Globus pallidus (tissue), 1 donor: Measurements from ENCODE around the gene C20orf204.

Source experiments
- DNase-seq: peaks from one replicate; pipeline ENCODE4 v3.0.0-alpha.2; 2015; ENCODE audit warnings: low spot score

The C20orf204 gene

GRCh38 chr20:64072498-64073063, 36.6 kb downstream of the C20orf204 start:
- DNase-seq, result no peak

- no peak for DNase-seq
Measured at GRCh38 chr20:64073476-64074183, 37.6 kb downstream of the C20orf204 start.

GRCh38 chr20:64074184-64074789, 38.3 kb downstream of the C20orf204 start:
- DNase-seq, result no peak

DNA sequence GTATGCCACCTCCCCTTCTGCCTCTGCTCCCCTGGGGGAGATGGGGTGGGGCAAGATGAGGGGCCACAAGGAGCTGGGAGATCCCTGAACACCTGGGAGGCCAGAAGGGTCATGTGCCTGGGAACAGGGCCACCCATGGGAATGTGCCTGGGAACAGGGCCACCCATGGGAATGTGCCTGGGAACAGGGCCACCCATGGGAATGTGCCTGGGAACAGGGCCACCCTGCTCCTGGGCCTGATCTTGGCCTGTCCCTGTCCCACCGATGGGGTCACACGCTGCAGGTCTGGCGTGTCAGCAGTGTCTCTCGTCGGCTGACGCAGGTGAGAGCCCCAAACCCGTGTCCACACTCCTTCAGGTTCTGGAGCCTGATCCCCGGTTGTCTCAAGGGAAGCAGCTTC, 39.0 kb downstream of the C20orf204 start:
- DNase-seq, result no peak

DNA sequence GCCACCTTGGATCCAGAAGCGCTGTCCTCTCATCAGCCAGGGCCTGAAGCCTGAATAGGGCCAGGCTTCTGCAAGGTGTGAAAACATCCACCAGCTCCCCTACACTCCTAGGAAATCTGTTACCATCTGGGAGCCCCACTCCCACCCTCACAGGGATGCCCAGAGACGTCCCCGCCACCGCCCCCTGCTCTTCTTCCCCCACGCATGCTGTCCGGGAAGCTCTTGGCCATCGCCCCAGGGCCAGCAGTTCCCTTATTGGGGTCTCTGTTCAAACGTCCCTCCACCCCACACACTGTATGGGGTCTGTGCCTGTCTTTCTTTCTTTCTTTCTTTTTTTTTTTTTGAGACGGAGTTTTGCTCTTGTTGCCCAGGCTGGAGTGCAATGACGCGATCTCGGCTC, 39.6 kb downstream of the C20orf204 start:
- DNase-seq, result no peak

DNA sequence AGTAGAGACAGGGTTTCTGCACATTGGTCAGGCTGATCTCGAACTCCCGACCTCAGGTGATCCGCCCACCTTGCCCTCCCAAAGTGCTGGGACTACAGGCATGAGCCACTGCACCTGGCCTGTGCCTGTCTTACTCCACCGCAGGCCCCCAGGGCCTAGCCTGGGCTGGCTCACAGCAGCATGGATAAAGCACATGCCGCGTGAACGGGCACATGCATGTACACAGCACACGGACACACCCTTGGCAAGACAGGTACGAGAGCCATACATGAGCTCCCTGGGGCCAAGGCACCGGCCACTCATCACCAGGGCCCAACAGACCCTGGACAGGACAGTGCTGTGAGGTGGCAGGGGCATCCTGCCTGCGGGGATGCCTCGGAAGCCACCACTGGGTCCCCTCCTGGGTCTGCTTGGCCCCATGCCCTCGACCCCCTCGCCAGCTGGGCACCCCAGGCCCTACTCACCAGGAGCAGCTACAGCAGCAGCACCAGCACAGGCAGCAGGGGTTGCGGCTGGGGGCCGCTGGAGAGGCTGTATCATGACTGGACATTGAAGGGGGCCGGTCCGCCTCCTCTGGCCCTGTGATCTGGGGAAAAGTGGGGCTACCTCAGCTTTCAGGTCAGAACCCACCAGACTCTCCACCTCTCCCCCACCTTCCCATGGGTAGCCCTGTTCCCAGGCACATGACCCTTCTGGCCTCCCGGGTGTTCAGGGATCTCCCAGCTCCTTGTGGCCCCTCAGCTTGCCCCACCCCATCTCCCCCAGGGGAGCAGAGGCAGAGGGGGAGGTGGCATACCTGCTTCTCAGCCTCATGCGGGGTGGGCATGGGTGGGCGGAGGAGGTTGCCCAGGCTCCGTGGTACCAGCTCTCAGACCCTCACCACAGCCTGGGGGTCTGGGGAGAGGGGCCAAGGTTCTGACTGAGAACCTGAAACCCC, 40.3 kb downstream of the C20orf204 start:
- DNase-seq, result no peak

DNA sequence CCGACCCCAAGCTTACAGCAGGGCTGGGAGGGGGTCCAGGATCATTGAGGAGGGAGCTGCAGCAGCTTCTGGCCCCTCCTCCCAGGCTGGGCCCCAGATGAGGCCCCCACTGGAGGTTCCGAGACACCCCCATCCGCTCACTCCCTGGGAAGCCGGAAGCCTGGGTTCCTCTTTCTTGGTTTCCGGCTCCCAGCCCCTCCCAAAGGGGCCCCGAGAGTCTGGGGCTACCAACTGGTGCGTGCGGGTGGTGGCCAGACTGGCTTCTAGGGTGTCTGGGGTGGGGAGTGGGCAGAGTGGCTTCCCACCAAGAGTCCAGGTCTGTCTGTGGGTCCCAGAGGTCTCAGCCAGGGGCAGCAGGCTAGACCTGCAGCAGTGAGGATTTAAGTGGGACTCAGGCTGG, 41.1 kb downstream of the C20orf204 start:
- peak; percentile 33 for DNase-seq

- DNase-seq, result no peak
Measured at GRCh38 chr20:64077541-64077875, 41.5 kb downstream of the C20orf204 start.

DNA sequence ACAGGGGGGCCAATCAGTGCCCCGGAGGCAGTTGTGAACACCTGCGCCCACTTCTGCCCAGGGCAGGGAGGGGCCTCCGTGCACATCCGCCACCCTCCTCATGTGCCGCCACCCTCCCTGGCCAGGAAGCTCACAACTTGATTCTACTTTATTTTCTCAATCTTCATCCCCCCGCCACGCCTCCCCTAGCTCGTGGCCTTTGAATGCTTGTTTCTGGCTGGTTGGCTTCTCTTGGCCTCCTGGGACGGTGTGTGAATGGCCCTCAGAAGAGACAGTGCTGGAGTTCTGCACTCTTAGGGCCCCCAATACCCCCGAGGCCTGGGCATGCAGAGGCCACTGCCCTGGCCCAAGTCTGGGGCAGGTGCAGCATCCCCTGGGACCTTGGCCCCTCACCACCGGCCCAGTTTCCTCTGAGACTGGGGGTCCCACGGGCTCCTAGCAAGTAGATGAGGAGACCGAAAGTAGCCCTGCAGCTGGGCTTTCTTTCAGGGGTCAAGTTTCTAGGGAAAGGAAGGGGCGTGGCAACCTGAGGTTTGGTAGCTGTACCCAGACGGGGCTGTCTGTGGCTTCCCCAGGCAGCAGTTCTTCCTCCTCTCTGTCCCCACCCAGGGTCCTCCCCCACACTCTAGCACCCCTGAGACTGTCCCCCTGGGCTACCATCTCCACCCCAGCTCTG, 42.0 kb downstream of the C20orf204 start:
- no peak for DNase-seq

- DNase-seq, result no peak
Measured at GRCh38 chr20:64078934-64079272, 42.9 kb downstream of the C20orf204 start.

GRCh38 chr20:64079273-64080012, 43.5 kb downstream of the C20orf204 start, which contains the start of gene RGS19:
RGS19 (minus strand) TSS chr20:64079518; CDS start chr20:64076886, 2,632 bp downstream.
- DNase-seq, result peak; percentile 45

DNA sequence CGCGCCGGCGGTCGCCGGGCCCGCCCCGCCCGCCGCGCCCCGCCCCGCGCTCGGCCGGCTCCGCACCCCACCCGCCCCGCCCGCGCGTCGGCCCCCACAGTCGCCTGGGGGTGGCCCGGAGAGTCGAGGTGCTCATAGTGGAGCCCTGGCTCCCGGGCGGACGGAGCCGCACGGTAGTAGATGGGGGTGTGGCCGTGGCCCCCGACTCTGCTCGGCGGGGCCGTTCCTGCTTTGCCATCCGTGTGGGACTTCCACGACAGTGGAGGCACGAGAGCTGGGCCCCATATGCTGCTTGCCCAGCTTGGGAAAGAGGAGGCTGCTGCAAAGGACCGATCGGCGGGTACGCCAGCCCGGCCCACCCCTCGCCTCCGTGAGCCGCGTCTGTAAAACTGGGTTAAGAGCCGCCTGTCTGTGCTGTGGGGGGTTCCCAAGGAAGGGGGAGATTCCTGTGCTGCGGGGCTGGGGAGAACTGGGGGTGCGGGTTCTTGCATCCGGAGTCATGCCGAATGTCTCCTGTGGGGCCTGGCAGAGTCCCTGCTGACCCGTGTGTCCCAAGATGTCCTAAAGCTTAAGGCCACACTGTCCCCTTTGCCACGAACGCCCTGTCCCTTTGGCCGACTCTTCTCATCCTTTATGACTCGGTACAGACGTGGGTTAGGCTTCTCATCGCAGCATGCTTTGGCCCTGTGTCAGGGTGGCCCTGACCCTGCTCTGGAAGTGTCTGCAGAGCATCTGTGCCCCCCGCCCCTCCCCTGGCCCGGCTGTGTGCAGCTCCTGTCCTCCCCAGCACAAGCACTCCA, 44.2 kb downstream of the C20orf204 start, which contains the start of gene OPRL1:
Gene OPRL1 (plus strand): TSS at position 70 of the 800 bp plus-strand sequence. CDS start 12,639 bp downstream, outside the sequence.
- DNase-seq, result no peak

DNA sequence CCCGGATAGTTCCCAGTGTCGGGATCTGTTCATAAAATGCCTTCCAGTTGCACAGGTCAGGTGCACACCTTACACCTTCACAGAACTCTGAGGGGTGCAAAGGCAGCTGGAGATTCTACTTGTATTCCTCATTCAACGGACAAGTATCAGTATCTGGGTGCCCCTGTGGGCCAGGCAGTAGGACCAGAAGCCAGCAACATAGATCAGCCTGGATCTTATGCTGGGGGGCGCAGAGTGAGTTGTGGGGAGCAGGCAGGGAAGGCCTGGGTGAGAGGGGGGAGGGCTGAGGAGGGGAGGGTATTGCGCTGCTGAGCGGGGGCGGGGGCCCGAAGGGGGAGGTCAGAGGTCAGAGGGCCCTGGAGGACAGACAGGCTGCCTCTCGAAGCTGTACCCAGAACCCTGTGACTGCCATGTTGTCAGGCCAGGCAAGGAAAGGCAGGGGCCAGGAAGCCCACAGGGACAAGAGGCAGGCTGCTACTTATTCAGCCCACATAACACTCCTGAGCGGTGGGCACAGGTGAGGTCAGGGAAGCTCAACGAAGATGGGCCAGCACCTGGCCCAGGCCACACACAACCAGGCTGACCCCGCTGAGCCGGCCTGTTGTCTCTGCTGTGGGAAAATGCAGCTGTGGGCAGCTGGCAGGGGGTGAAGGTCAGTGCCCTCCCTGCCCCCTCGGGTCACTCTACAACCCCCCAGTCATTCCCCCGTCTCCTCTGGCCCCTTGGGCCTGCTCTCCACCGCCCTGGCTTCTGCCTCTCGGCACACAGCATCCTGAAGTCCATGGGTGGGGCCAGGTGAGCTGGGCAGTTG, 45.0 kb downstream of the C20orf204 start:
- no peak for DNase-seq

DNA sequence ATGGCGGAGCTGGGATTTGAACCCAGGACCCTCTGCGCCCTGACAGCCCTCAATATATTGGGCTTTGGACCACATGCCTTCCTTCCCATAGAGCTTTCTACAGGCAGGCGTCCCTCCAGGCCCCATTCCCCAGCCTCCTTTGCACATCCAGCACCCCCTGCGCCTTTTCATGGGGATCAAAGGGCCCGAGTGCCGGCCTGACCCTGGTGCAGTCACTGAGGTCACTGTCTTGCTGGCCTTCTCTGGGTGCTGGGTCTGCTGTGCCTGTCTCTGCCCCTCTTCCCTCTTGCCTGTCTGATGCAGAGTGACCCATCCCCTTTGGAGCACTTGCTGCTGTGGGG, 45.6 kb downstream of the C20orf204 start:
- no peak for DNase-seq

DNA sequence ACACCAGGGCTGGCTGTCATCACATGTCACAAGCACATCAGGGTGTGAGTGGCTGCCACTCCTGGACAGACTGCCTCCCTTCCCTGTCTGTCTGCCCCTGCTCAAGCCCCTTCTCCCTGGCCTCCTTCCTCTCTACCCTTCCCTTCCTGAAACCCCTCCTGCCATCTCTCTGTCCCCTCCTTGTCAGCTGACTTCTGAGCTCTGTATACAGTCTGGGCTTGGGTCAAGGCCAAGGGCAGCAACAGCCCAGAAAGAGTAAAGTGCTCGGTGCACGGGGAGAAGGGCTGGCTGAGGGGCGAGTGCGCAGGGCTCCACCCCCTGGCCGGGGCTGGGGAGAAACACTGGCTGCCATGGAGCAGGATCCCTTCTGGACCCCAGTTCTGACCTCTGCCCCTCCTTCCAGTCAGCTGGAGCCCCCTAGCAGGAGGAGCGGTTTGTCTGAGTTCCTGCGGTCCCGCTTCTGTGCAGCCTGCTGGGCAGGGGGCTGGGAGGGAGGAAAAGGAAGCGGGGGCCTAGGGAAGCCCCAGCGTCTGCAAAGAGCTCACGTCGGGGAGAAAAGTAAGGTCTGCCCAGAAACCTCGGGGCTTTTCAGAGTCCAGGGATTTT, 46.2 kb downstream of the C20orf204 start:
- DNase-seq, result no peak

DNA sequence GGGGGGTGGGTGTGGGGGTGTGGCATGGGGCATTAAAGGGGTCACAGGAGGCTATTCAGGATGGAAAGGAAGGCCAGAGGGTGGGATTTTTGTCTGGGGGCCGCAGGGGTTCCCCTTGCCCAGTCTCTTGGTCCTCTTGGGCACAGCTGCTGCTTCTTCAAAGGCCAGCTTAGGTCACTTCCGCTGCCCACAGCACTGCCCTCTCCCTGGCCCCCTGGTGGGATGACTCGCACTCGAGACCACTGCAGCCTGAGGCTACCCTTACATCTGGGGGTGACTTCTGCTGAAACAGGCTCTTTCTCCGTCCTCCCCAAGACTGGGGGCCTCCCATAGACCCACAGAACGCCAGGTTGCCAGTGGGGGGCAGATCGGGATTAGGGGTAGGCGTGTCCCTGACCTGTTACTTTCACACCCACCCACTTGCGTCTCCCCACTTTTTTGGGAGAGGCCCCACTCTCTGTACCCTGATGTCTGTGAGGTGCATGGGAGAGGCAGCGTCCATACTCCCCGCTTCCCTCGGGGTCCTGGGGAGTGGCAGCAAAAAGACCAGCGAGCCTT, 46.9 kb downstream of the C20orf204 start:
- no peak for DNase-seq

DNA sequence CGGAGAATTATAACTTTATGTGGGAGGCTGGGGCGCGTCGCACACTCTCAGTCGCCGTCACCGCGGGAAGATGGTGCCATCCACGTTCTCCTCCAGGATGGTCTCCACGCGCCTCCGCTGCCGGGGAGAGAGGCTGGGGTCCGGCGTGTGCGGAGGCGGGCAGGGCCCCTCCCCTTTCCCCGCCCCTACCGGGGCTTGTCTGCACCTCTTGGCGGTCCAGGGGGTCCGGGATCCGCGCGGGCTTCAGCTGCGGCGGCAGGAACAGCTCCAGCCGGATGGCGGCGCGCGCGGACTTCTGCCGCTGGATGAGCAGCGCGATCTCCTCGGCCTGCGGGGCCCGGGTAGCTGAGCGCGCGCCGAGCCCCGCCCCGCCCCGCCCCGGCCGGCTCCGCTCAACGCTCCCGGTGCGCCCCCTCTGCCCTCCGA, 47.4 kb downstream of the C20orf204 start:
- peak; percentile 45 for DNase-seq

DNA sequence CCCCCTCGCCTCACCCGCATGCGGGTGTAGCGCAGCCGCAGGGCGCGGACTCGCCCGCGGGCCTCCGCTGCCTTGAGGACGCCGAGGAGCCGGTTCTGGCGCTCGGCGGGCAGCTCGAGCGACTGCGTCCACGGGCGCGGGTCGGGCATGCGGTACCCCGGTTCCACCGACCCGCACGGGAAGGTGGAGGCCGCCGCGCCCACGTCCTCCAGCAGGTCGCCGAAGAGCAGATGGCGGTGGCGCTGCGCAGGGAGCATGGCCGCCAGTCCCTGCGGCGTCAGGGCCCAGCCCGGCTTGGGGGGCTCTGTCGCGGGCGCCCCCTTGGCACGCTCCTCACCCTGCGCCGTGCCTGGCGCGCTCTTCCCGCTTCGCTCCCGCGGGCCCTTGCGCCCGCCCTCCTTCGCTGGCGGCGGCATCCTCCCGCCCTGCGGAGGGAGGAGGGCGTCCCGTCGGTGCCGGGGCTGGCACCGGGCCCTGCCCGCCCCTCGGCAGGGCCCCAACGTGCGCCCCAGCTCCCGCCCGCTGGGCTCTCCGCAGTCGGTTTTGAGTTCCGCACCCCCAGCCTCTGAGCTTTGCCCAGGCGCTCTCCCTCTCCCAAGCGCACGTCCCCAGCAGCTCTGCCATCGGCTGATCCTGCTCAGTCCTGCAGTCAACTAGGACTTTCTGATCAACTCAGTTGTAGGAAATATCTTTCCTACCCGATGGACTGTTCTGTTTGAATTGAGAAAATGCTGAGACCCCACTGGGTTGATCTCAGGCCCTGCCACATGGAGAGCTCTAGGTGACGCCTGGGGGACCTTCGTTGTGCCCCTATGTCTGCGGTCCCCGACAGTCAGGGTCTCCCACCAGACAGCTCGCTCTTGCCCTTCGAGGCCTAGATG, 48.1 kb downstream of the C20orf204 start, which contains the start of gene LKAAEAR1:
Gene LKAAEAR1 (minus strand): TSS at position 595 of the 881 bp plus-strand sequence. CDS start 179 bp downstream, at position 416.
- DNase-seq, result no peak
